Activated CD8-positive, alpha-beta memory T cell treated with anti-CD3 and anti-CD28 coated beads, Interleukin-2, amount 50 U/mL, for 1 hour (primary cell): ENCODE measurements around the gene COX6A2.

Source experiments
- DNase-seq: peaks from one replicate; pipeline ENCODE4 v3.0.0-alpha.2; 2020; ENCODE audit errors: extremely low read depth

COX6A2 gene

DNA sequence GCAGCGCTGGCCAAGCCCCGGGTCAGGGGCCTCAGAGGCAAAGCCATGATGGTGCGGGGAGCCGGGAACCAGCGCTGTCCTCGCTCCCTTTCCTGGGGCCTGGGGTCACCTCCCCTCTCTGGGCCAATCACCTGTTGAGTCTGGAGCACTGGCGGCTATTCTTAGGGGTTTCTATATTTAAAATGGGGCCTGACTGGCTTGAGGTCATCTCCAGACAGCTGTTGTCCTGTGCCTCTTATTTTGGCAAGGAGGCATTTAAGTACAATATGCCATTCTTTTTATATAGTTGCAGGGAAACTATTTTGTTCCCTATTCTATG lies at the start of gene COX6A2:
TSS of gene COX6A2 (minus strand) at position 82 of the 319 bp plus-strand sequence. CDS start at position 47, 35 bp downstream.
- DNase-seq = no peak

DNA sequence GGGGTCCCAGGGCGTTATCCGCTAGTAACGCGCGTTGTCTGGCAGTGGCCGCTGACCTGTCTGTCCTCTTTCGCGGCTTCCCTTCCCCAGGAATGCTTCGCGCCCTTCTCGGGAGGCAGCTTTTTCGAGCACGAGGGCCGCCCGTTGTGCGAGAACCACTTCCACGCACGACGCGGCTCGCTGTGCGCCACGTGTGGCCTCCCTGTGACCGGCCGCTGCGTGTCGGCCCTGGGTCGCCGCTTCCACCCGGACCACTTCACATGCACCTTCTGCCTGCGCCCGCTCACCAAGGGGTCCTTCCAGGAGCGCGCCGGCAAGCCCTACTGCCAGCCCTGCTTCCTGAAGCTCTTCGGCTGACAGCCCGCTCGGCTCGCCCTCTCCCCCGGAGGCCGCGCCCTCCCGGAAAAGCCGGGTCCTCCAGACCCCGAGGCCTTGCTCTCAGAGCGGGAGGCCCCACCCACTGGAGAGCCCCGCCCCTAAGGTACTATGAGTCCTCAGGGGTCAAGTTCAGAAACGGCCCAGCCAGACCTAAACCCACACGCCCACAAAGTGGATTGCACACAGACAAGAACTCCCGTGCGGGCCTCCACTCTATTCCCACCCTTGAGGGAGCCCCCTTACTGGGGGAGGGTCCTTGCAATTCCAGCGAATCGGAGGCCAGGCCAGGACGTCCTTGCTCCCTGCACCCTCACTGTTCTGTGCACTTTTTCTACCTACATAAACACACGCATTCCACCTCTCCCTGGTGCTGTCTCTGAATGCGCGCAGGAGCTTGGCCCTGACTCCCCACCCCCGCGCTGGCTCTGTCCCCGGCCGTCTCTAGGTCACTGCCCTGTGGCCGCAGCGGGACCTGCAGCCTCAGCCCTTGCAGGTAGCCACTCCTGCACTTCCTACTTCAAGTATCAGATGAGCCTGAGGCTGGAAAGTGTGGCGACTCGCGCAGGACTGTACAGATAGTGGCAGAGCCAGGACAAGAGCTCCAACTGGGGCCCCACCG lies 49.4 kb upstream of the COX6A2 start:
- DNase-seq = no peak

DNA sequence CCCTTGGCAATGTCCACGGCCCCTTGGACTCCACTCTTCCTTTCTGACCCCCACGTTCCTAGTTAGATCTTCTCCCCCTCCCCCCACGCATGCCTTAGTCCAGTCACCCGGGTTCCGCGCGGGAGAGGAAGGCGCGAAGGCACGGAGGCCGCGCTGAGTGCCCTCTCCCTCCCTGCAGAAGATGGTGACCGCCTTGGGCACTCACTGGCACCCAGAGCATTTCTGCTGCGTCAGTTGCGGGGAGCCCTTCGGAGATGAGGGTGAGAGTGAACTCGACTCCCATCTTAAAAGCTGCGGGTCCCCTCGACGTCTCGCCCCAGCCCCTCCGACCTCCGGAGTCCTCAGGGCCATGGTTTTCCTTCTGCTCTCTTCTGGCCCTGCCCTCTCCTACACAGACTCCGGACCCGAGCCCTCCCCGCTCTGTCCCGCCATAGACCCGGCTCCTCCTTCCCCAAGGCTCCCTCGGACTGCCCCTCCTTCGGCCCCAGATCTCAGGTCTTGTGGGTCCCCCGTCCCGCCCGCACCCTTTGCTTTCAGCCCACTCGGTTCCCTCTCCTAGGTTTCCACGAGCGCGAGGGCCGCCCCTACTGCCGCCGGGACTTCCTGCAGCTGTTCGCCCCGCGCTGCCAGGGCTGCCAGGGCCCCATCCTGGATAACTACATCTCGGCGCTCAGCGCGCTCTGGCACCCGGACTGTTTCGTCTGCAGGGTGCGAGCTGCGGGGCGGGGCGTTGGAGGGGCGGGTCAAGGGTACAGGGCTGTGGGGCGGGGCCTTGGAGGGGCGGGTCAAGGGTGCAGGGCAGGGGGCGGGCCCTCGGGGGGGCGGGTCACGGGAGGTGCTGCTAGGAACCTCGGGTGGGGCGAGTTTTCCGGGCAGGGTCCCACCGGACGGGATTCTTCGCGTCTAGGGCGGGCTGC lies 48.4 kb upstream of the COX6A2 start:
- peak; percentile 80 for DNase-seq

DNA sequence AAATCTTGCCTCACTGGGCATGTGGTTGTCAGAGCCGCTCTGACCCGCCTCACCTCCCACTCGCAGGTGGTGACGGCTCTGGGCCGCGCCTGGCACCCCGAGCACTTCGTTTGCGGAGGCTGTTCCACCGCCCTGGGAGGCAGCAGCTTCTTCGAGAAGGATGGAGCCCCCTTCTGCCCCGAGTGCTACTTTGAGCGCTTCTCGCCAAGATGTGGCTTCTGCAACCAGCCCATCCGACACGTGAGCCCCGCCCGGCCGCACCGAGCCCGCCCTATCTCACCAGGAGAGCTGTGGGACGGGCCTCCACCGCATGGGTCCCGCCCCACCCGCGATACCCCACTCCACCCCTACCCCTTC lies 47.8 kb upstream of the COX6A2 start:
- DNase-seq = no peak

DNA sequence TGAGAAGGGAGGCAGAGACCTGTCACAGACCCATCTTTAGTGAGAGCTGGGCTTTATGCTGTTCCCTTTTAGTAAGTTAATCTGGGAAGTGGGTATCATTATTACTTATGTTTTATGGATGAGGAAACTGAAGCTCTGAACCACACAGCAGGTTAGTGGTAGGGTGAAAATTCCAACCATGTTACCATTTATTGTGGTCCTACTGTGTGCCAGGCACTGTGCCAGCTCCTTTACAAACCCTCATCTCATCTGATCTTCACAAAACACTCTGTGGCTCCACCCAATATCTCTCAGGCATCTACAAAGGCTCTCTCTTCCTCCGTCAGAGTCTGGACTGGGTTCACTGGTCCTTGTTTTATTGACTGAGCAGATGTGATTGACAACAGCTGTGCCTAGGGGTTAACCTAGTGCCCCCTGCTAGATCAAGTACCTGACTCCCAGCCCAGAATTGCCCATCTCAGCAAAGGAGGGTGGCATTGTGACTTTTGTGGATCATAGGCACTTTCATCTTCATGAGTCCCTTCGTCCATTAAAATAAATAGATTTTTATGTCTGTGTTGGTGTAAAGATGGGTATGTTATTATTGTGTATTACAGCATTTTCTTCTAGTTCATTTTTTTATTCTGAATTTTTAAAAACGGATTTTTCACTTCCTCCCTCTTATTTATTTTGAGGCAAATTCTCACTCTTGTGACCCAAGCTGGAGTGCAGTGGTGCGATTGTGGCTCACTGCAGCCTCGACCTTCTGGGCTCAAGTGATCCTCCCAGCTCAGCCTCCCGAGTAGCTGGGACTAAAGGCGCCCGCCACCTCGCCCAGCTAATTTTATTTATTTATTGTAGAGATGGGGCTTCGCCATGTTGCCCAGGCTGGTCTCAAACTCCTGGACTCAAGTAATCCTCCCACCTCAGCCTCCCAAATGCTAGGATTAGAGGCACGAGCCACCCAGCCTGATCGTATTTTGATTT lies 46.9 kb upstream of the COX6A2 start:
- DNase-seq = no peak

DNA sequence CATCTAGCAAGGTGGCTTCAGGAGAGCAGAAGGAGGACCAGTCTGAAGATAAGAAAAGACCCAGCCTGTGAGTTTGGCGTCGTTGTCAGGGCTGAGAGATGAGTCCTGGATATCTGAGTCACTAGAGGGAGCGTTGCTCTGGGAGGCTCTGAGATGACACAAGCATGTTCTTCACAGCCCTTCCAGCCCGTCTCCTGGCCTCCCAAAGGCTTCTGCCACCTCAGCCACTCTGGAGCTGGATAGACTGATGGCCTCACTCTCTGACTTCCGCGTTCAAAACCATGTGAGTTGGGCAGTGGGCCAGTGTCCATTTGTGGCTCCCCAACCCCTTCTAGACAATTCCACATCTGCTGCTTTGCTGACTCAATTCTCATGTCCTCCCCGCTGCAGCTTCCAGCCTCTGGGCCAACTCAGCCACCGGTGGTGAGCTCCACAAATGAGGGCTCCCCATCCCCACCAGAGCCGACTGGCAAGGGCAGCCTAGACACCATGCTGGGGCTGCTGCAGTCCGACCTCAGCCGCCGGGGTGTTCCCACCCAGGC lies 46.1 kb upstream of the COX6A2 start:
- no peak for DNase-seq

DNA sequence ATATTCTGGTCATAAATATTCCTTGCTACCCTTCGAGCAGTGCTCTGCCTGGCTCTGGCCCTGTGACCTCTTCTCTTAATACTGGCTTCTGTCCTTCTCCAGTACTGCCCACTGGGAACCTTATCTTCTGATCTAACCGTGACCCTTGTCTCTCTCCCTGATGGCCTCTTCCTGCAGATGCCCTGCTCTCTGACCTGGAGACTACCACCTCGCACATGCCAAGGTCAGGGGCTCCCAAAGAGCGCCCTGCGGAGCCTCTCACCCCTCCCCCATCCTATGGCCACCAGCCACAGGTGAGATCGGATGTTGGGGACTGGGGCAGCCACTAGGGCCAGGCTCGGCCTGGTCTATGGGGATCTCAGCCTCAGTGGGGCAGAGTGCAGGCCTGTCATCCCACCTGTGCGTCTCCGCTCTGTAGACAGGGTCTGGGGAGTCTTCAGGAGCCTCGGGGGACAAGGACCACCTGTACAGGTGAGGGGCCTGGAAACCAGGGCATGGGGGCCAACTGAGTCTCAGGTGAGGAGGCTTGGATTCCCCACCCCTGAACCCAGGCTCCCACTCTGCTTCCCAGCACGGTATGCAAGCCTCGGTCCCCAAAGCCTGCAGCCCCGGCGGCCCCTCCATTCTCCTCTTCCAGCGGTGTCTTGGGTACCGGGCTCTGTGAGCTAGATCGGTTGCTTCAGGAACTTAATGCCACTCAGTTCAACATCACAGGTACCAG lies 45.3 kb upstream of the COX6A2 start:
- DNase-seq = no peak

DNA sequence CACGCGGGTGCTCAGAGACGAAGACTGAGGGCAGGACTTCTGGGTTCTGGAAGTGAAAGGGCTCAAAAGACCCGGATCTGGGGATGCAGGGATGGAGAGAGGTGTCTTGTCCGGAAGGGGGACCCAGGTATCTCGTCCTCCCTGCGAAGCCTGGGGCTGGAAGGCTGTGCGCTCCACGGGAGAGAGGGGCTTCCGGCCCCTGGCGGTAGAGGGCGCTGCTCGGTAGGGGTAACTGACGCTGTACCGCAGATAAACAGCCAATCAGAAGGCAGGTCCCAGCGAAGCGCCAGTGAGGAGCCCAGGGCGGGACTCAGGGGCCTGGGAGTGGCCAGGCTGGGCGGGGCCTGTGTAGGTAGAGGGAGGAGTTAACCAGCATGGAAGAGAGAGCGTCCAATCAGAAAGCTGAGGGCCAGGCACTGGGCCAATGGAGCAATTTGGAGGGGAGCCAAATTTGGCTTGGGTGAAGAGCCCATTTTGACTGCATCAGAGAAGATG lies 44.6 kb upstream of the COX6A2 start:
- no peak for DNase-seq

DNA sequence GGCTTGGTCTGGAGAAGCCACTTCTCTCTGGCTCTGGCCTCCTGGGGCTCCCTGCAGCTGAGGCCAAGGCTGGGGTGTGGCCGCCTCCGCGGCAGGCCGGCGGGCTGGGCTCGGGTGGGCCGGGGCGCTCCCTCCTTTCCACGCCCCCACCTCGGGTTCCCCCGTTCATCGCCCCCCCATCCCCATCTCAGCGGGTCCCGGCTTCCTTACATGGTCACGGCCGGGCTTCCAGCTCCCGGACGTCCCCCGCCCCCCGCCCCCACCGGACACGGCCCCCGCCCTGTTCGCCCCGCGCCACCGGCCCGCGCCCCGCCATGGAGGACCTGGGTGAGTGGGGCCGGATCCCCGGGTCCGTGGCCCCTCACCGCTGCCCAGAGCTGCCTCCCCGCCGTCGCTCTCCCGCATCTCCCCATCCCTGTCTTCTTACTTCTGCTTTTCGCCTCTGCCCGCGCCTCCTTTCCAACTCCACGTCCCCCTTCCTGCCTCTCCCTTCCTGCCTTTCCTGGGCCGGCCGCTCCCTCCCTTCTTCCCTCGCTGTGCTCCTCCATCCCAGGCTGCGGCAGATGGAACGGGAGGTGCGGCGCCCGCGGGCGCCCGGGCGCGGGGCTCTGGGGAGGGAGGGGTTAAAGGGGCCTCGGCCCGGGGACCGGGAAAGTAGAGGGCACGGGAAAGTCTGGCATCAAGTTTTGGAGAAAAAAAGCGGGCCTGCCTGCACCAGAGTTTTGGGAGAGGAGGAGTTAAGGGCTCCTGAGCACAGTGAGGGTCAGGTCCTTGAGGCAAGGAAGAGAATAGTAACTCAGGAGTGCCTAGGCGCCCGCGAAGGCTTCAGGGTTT lies 43.9 kb upstream of the COX6A2 start, which contains the start of gene TGFB1I1:
TSS of gene TGFB1I1 (plus strand) at position 278 of the 834 bp plus-strand sequence. CDS start at position 315, 37 bp downstream.
- DNase-seq = no peak

DNA sequence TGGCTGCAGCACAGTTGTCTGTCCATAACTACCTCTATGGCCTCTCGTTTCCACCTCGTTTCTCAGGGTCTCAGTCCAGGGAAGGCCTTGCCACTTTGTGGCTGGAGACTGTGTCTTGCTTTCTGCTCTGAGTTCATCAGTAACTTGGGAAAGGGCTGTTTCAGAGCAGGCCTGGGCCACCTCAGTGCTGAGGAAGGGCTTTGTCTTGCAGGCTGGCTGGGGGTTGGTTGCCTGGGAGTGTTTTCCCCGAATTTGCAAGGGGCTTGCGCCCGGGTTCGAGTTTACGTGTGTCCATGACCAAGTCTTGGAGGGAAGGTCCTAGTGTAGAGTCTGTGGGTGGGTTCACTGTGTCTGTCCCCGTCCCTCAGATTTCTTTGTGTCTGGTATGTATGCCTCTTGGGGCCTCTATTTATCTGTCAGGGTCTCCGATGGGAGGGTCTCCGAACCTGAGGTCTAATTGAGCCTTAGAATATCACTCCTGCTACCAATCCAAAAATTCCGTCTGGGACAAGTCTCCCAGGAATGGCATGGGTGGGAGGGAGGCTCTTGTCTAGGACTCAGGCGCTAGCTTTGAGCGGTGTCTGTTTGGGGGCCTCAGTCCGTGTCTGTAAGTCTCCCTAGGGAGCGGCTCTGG lies 43.2 kb upstream of the COX6A2 start:
- no peak for DNase-seq

DNA sequence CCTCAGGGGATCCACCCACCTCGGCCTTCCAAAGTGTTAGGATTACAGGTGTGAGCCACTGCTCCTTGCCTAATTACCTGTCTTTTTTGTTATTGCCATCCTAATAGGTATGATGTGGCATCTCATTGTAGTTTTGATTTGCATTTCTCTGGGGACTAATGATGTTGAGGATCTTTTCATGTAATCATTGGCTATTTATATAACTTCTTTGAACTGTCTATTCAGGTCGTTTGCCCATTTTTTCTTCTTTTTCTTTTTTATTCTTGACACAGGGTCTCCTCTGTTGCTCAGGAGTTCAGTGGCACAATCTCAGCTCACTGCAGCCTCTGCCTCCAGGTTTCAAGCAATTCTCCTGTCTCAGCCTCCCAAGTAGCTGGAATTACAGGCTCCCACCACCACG lies 42.5 kb upstream of the COX6A2 start:
- no peak for DNase-seq

DNA sequence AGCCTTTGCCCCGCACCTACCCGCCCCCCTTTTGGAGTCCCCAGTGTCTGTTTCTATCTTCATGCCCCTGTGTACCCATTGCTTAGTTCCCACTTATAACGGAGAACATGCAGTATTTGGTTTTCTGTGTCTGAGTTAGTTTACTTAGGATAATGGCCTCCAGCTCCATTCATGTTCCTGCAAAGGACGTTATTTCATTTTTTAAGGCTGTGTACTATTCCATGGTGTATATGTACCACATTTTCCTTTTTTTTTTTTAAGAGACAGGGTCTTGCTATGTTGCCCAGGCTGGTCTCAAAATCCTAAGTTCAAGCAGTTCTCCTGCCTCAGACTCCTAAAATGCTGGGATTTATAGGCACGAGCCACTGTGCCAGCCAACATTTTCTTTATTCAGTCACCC lies 39.7 kb upstream of the COX6A2 start:
- no peak for DNase-seq

DNA sequence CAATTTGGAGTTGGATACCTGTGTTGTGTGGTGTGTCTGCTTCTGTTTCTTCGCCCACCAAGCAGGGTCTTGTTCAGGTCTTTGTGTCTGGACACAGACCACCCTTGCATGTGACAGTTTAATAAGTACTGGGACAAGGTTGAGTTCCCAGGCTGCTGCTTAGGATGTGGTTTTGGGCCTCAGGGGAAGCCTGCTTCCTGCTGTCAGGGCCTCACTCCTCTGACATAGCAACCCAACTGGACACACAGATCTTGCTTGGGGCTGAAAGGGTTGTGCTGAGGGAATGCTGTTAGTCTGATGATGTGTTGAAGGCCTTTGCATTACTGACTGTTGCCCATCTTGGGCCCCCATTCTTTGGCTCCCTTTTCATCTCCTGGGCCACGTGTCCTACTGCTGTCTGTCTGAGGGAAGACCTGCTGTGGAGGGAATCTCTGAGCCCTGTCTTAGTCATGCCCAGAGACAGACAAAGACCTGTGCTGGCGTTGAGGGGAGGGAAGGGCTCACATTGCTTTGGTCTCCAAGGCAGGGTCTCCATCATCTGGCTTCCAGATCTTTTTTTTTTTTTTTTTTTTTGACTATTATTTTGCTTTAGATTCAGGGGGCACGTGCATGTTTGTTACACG lies 39.1 kb upstream of the COX6A2 start:
- no peak for DNase-seq

DNA sequence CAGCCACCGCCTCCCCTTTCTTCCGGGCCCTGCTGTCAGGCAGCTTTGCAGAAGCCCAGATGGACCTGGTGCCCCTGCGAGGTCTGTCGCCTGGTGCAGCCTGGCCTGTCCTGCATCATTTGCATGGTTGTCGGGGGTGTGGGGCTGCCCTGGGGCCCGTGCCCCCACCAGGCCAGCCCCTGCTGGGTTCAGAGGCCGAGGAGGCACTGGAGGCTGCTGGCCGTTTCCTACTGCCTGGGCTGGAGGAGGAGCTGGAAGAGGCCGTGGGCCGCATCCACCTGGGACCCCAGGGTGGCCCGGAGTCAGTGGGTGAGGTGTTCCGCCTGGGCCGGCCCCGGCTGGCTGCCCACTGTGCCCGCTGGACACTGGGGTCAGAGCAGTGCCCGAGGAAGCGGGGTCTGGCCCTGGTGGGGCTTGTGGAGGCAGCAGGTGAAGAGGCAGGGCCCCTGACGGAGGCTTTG lies 38.3 kb upstream of the COX6A2 start:
- no peak for DNase-seq

DNA sequence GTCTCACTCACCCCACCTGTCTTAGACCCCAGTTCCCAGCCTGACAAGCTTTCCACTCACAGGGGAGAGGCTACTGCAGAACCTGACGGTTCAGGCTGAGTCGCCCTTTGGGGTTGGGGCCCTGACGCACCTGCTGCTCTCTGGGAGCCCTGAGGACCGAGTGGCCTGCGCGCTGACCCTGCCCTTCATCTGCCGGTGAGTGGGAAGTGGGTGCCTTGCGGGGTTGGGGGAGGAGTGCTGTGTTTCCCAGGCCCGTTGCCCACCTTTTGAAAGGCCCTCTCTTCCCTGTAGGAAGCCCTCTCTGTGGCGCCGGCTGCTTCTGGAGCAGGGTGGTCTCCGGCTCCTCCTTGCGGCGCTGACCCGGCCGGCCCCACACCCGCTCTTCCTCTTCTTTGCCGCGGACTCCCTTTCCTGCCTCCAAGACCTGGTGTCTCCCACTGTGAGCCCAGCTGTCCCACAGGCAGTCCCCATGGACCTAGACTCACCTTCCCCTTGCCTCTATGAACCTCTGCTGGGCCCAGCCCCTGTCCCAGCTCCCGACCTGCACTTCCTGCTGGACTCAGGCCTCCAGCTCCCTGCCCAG lies 37.7 kb upstream of the COX6A2 start:
- DNase-seq = no peak

DNA sequence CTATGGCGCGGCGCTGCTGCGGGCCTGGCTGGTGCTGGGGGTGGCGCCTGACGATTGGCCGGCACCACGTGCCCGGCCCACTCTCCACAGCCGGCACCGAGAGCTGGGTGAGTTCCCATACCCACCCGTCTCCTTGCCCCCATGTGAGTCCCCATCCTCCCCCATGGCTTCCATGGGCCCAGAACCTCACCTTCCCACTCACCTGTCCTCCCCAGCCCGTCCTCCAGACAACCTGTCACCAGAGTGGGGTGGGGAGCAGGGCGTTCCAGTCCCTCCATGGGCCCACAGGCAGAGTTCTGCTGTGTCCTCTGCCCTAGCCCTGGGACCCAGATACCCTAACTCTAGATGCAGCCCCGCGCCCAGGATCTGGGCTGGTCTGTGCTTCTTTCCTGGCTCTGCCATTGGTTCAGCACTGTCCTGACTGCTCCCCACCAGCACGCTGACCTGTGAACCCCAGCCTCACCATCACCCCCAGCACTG lies 36.7 kb upstream of the COX6A2 start:
- DNase-seq = no peak

DNA sequence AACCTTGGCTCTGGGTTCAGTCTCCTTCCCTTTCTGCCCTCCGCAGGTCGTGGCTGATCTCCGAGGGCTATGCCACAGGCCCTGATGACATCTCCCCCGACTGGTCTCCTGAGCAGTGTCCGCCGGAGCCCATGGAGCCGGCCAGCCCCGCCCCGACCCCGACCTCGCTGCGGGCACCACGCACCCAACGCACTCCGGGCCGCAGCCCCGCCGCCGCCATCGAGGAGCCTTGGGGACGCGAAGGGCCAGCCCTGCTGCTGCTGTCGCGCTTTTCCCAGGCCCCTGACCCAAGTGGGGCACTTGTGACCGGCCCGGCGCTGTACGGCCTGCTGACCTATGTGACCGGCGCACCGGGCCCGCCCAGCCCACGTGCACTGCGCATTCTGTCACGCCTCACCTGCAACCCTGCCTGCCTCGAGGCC lies 36.2 kb upstream of the COX6A2 start:
- no peak for DNase-seq
